Liver (tissue), 3 donors: Measurements from ENCODE around the gene ULK1.

Experiments used
- CTCF ChIP-seq: fragments of 150-350 bp; IDR thresholded peaks from 2 replicates; pipeline ENCODE4 v1.5.1; 2017; ENCODE audit warnings: improper control_type of control experiment, low read depth, low read length; ENCODE audit not compliant: missing input control
- JUND ChIP-seq, 2 donors: IDR thresholded peaks; 2 replicates each; pipeline ENCODE4 v1.6.1; 2016; ENCODE audit warnings: antibody characterized with exemption in 2 of 2
- MAX ChIP-seq: IDR thresholded peaks from 2 replicates; pipeline ENCODE4 v1.6.1; 2016; ENCODE audit warnings: antibody characterized with exemption
- ZBTB33 ChIP-seq: IDR thresholded peaks from 2 replicates; pipeline ENCODE4 v1.6.1; 2016; ENCODE audit warnings: antibody characterized with exemption
- donor health status: healthy.
- donor health status: healthy.

- TF ChIP-seq CTCF (no peak), JUND (IDR thresholded peaks at IDR 0.05) (no peak), ZBTB33 (no peak), MAX (no peak)
These were observed 65.5 kb downstream of the ULK1 start for GRCh38 chr12:131959641-131960589.
